ENCODE data around the gene ADCY1. TPM values are rescaled to one million over a fixed set of nuclear protein-coding genes. Genes with fewer than 3 reads are reported as not detected.

ADCY1 gene
- total RNA-seq, 3 donors from 2014 or later (not counting 1 experiment from before 2014, with no cell fraction given): 0.02 to 0.15 TPM; not detected in 1

DNA sequence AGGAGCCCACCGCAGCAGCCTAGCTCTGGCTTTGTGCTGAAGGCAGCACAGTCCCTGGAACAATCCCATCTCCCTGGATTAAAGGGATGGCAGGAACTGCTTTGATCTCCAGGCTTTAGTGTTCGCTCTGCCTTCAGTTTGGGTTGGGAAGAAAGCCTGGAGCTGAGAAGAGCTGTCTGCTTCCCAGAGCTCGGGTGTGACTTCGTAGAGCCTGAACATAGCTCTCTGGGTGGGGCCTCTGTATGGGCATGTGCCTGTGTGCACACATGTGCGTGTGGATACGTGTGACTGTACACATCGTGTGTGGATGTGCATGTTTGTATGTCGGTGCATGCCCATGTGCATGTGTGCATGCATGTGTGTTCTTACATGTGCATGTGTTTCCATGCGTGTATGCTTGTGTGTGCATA lies 8.7 kb downstream of the ADCY1 start:
- no peaks in the 10 kb centered on the region for H3K36me3 ChIP-seq (ENCODE audit: control insufficient read depth, insufficient read depth, low read length)
- no peaks in the 10 kb centered on the region for H3K4me1 ChIP-seq (ENCODE audit: control insufficient read depth, insufficient read depth, low read length)
- no peaks in the 10 kb centered on the region for H3K9me3 ChIP-seq (ENCODE audit: control insufficient read depth, insufficient read depth, low read length)
- no peaks in the 10 kb centered on the region for H3K27me3 ChIP-seq (ENCODE audit: control insufficient read depth, insufficient read depth, low read length)
- H3K4me3 ChIP-seq (ENCODE audit: low read length): no peak overlapping the region
- H3K4me3 Mint-ChIP-seq: no peak overlapping the region
- H3K36me3 Mint-ChIP-seq: no peaks in the 10 kb centered on the region
- no peaks in the 10 kb centered on the region for H3K27me3 Mint-ChIP-seq (ENCODE audit: low read depth in 2 of 2)
- no peak overlapping the region for H3K27ac Mint-ChIP-seq
- DNase-seq (no peak), ATAC-seq (no peak)
- no peaks in the 10 kb centered on the region for H3K9me3 Mint-ChIP-seq
- 90% methylated on average over 9 of the region's 9 CpGs for WGBS (ENCODE audit: insufficient coverage)
- no peaks in the 10 kb centered on the region for H3K4me1 Mint-ChIP-seq
- H3K27ac ChIP-seq (ENCODE audit: low read length): no peak overlapping the region
- TF ChIP-seq, protein P1, sequence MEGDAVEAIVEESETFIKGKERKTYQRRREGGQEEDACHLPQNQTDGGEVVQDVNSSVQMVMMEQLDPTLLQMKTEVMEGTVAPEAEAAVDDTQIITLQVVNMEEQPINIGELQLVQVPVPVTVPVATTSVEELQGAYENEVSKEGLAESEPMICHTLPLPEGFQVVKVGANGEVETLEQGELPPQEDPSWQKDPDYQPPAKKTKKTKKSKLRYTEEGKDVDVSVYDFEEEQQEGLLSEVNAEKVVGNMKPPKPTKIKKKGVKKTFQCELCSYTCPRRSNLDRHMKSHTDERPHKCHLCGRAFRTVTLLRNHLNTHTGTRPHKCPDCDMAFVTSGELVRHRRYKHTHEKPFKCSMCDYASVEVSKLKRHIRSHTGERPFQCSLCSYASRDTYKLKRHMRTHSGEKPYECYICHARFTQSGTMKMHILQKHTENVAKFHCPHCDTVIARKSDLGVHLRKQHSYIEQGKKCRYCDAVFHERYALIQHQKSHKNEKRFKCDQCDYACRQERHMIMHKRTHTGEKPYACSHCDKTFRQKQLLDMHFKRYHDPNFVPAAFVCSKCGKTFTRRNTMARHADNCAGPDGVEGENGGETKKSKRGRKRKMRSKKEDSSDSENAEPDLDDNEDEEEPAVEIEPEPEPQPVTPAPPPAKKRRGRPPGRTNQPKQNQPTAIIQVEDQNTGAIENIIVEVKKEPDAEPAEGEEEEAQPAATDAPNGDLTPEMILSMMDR (IDR thresholded peaks at IDR 0.05): no peak
- intact Hi-C loops (cut with micrococcal nuclease): no loop called here

DNA sequence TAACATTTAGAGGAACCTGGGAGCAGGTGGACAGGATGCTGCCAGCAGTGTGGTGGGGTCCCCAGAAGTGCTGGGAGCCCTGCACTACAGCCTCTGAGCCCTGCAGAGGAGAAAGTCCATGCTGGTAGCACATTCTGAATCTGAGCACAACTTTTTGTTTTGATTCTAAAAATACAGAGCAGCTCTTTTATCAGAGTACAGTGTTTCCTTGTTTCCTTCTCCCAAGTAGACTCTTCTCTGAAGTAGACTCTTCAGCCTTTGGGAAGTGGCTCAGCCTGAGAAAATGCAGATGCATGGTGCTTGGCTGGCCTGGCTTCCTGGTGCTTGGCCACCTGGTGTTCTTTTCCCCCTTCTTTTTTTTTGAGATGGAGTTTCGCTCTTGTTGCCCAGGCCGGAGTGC lies 9.1 kb downstream of the ADCY1 start:
- no peak for ATAC-seq
- Histone ChIP-seq H3K9me3 (ENCODE audit: control insufficient read depth, insufficient read depth, low read length) (no peaks in the 10 kb centered on the region), H3K4me3 (ENCODE audit: low read length) (no peak overlapping the region), H3K4me1 (ENCODE audit: control insufficient read depth, insufficient read depth, low read length) (no peaks in the 10 kb centered on the region), H3K36me3 (ENCODE audit: control insufficient read depth, insufficient read depth, low read length) (no peaks in the 10 kb centered on the region), H3K27me3 (ENCODE audit: control insufficient read depth, insufficient read depth, low read length) (no peaks in the 10 kb centered on the region), H3K27ac (ENCODE audit: low read length) (no peak overlapping the region)
- H3K4me1 Mint-ChIP-seq: no peaks in the 10 kb centered on the region
- TF ChIP-seq, protein P1 (IDR thresholded peaks at IDR 0.05): no peak
- no peak overlapping the region for H3K4me3 Mint-ChIP-seq
- H3K36me3 Mint-ChIP-seq: no peaks in the 10 kb centered on the region
- intact Hi-C loops (cut with micrococcal nuclease): no loop called here
- WGBS (ENCODE audit: insufficient coverage): 44% methylated on average over 2 of the region's 2 CpGs
- no peak overlapping the region for H3K27ac Mint-ChIP-seq
- no peaks in the 10 kb centered on the region for H3K9me3 Mint-ChIP-seq
- H3K27me3 Mint-ChIP-seq (ENCODE audit: low read depth in 2 of 2): no peaks in the 10 kb centered on the region
- DNase-seq: no peak

DNA sequence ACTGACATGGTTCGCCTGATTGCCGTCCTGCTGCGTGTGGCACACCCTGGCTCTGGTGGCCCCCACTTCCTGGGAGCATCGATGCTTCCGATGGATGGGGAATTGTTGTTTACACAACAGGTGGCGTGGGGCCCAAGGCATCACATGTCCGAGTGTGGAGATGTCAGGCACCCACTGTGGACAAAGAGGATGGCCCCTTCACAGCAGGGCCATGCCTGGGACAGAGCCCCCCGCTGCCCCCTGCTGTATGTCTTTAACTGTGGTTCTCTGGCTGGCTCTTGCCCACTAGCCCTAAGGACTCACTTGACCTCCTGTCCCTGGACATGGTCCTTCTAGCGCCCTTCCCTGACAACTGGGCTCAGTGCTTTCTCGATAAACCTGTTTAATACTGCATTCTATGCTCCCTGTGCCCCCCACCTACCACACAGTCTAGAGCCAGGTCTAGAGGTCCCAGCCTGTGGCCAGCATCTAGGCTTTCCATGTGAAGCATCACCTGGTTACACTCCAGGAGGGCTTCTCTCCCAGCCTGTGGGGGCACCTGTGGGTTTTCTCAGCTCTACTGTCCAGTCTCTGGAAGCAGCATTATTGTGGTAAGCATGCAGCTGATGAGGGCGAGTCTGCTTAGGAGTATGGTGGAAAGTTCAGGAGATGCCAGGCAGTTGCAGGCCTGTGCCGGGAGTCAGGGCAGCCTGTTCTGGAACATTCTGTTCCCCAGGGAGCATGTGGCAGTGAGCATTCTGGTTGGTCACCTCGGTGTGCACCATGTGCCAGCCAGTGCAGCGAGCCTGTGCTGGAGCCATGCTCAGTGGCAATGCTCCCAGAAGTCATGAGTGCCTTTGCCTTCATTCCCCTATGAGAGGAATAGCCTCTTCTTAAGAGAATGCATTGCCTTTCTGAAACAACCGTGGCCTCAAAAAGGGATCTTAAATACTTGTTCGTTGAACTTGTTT lies 10.4 kb downstream of the ADCY1 start:
- Mint-ChIP-seq H3K36me3 (no peaks in the 10 kb centered on the region), H3K27me3 (ENCODE audit: low read depth in 2 of 2) (no peaks in the 10 kb centered on the region), H3K4me3 (no peak overlapping the region), H3K4me1 (no peaks in the 10 kb centered on the region), H3K9me3 (no peaks in the 10 kb centered on the region), H3K27ac (no peak overlapping the region)
- no peak for ATAC-seq
- intact Hi-C loops (cut with micrococcal nuclease): no loop called here
- Histone ChIP-seq H3K9me3 (ENCODE audit: control insufficient read depth, insufficient read depth, low read length) (no peaks in the 10 kb centered on the region), H3K27ac (ENCODE audit: low read length) (no peak overlapping the region), H3K27me3 (ENCODE audit: control insufficient read depth, insufficient read depth, low read length) (no peaks in the 10 kb centered on the region), H3K36me3 (ENCODE audit: control insufficient read depth, insufficient read depth, low read length) (no peaks in the 10 kb centered on the region), H3K4me3 (ENCODE audit: low read length) (no peak overlapping the region), H3K4me1 (ENCODE audit: control insufficient read depth, insufficient read depth, low read length) (no peaks in the 10 kb centered on the region)
- TF ChIP-seq, protein P1 (IDR thresholded peaks at IDR 0.05): no peak
- WGBS (ENCODE audit: insufficient coverage): 89% methylated on average over 16 of the region's 16 CpGs
- no peak for DNase-seq
